NCI-H1092 treated with DMSO at 0.1 percent for 48 hours (cell line): Measurements from ENCODE around the gene GRPR.
"Not testable (repeated sequence)": the region's sequence is repeated elsewhere in the genome, so short reads cannot be mapped to it uniquely, and the experiment has no call there.

Experiments
- DNase-seq: peaks from one replicate; lab custom pipeline; 2025; lab: John Stamatoyannopoulos, UW

Gene GRPR

GRCh38 chrX:16177260-16177659 is 53.9 kb downstream of the GRPR start:
- DNase-seq = no peak

- DNase-seq = not testable (repeated sequence)
Measured at GRCh38 chrX:16183843-16184242, 60.5 kb downstream of the GRPR start.

- peak; percentile 43 for DNase-seq
Measured at GRCh38 chrX:16185725-16186136, 62.4 kb downstream of the GRPR start.

- DNase-seq = no peak
Measured at GRCh38 chrX:16186380-16187007, 63.1 kb downstream of the GRPR start.

- no peak for DNase-seq
Measured at GRCh38 chrX:16187024-16187760, 63.8 kb downstream of the GRPR start.

- DNase-seq = peak; percentile 33
Measured at GRCh38 chrX:16188687-16189086, 65.3 kb downstream of the GRPR start.

GRCh38 chrX:16191605-16192004 is 68.2 kb downstream of the GRPR start:
- no peak for DNase-seq

GRCh38 chrX:16196829-16197228 is 73.5 kb downstream of the GRPR start:
- no peak for DNase-seq

- DNase-seq = no peak
Measured at GRCh38 chrX:16199343-16199742, 76.0 kb downstream of the GRPR start.

- DNase-seq = no peak
Measured at GRCh38 chrX:16202943-16203342, 79.6 kb downstream of the GRPR start.
